ENCODE measurements around the gene SLC12A8.

SLC12A8 gene

DNA sequence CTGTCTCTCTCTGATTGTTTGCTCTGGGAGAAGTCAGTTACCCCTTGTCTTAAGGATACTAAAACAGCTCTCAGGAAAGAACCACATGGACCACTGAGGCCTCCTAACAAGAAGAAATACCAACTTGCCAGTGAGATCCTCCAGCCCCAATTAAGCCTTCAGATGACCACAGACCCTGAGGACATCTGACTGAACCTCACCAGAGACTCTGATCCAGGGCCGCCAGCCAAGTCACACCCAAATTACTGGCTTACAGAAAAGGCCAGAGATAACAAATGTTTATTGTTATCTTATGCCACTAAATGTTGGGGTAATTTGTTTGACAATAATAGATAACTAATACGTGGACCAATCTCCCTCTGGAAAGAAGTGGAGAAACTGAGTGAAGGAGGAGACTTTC is 40.2 kb downstream of the SLC12A8 start:
- TF ChIP-seq TAF1 (IDR thresholded peaks at IDR 0.05; ENCODE audit: low read depth) (no peak), NFIC (IDR thresholded peaks at IDR 0.05) (no peak), REST (IDR thresholded peaks at IDR 0.05; ENCODE audit: low read depth) (no peak), EP300 (IDR thresholded peaks at IDR 0.05; ENCODE audit: borderline replicate concordance) (no peak), ZBTB7A (IDR thresholded peaks at IDR 0.05; ENCODE audit: low read depth) (no peak), MAX (IDR thresholded peaks at IDR 0.05) (no peak), YY1 (IDR thresholded peaks at IDR 0.05; ENCODE audit: low read depth) (no peak), TEAD4 (IDR thresholded peaks at IDR 0.05) (no peak), RAD21 (IDR thresholded peaks at IDR 0.05; ENCODE audit: low read depth) (no peak), CREB1 (IDR thresholded peaks at IDR 0.05; ENCODE audit: low read depth) (no peak), CEBPB (IDR thresholded peaks at IDR 0.05) (no peak), EGR1 (IDR thresholded peaks at IDR 0.05) (no peak), TCF12 (IDR thresholded peaks at IDR 0.05; ENCODE audit: low read depth) (no peak), FOXM1 (IDR thresholded peaks at IDR 0.05; ENCODE audit: borderline replicate concordance, low read depth) (no peak)
- TF ChIP-seq, protein P1, sequence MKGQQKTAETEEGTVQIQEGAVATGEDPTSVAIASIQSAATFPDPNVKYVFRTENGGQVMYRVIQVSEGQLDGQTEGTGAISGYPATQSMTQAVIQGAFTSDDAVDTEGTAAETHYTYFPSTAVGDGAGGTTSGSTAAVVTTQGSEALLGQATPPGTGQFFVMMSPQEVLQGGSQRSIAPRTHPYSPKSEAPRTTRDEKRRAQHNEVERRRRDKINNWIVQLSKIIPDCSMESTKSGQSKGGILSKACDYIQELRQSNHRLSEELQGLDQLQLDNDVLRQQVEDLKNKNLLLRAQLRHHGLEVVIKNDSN (IDR thresholded peaks at IDR 0.05) = no peak

DNA sequence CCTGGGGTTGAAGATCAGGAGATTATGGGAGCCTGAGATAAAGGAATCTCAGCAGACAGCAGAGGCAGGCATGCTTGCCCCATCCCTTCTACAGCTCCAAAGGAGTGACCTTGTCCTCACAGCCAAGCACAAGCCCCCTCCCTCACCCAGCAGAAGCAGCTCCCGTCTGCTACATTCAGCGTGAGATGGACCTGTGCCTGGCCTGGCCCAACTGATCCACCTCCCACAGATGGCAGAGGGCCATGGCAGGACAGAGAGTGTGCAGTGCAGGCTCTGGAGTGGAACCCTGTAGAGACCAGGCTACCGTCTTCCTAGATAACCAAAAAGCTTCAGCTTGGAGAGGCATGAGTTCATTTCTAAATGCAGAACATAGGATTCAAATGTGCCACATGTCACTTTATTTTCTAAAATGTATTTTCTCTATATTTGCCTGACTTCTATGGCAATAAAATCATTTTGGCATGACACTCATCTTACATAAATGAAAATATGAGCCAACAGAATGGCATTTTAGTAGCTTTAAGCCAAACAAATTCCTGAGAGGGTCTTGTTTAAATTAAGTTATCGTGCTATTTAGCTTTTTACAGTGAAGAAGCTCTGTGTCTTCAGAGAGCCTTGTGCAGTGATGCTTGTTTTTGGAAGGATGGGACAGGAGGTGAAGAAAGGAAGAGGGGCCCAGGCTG is 43.7 kb downstream of the SLC12A8 start:
- TF ChIP-seq REST (IDR thresholded peaks at IDR 0.05; ENCODE audit: low read depth) (no peak), RAD21 (IDR thresholded peaks at IDR 0.05; ENCODE audit: low read depth) (no peak), MAX (IDR thresholded peaks at IDR 0.05) (no peak), CEBPB (IDR thresholded peaks at IDR 0.05) (no peak), YY1 (IDR thresholded peaks at IDR 0.05; ENCODE audit: low read depth) (no peak), FOXM1 (IDR thresholded peaks at IDR 0.05; ENCODE audit: borderline replicate concordance, low read depth) (no peak), TCF12 (IDR thresholded peaks at IDR 0.05; ENCODE audit: low read depth) (no peak), CREB1 (IDR thresholded peaks at IDR 0.05; ENCODE audit: low read depth) (no peak), NFIC (IDR thresholded peaks at IDR 0.05) (no peak), TEAD4 (IDR thresholded peaks at IDR 0.05) (no peak), TAF1 (IDR thresholded peaks at IDR 0.05; ENCODE audit: low read depth) (no peak), EP300 (IDR thresholded peaks at IDR 0.05; ENCODE audit: borderline replicate concordance) (no peak), EGR1 (IDR thresholded peaks at IDR 0.05) (no peak)
- TF ChIP-seq, protein P1 (IDR thresholded peaks at IDR 0.05) = no peak

- TF ChIP-seq FOXM1 (IDR thresholded peaks at IDR 0.05; ENCODE audit: borderline replicate concordance, low read depth) = no peak
- TF ChIP-seq REST (IDR thresholded peaks at IDR 0.05; ENCODE audit: low read depth) = no peak
- no peak for TF ChIP-seq EP300 (IDR thresholded peaks at IDR 0.05; ENCODE audit: borderline replicate concordance)
- TF ChIP-seq RAD21 (IDR thresholded peaks at IDR 0.05; ENCODE audit: low read depth) = no peak
These were observed 45.9 kb downstream of the SLC12A8 start for GRCh38 chr3:125166599-125167136.

GRCh38 chr3:125165948-125166553 is 46.5 kb downstream of the SLC12A8 start:
- TF ChIP-seq CEBPB (IDR thresholded peaks at IDR 0.05) (no peak), TEAD4 (IDR thresholded peaks at IDR 0.05) (no peak), RAD21 (IDR thresholded peaks at IDR 0.05; ENCODE audit: low read depth) (no peak), MAX (IDR thresholded peaks at IDR 0.05) (no peak), EGR1 (IDR thresholded peaks at IDR 0.05) (no peak), ZBTB7A (IDR thresholded peaks at IDR 0.05; ENCODE audit: low read depth) (no peak), REST (IDR thresholded peaks at IDR 0.05; ENCODE audit: low read depth) (no peak)

All from Ishikawa (cell line).